ENCODE measurements around the gene SCO2. TPM values are rescaled to one million over a fixed set of nuclear protein-coding genes. Genes with fewer than 3 reads are reported as not detected.
A peak's percentile ranks its signal among the peaks of the same experiment; 100 is the strongest.

SCO2 gene
- total and polyA plus RNA-seq, 2 of the 13 experiments (the other 11 are each of a cell fraction or from before 2014, with no cell fraction given) = 0.32 to 3.7 TPM

GRCh38 chr22:50485221-50486131 is 39.9 kb downstream of the SCO2 start (continued):
- TF ChIP-seq TFDP1 (CRISPR knock-in tag; IDR thresholded peaks at IDR 0.05; ENCODE audit: borderline replicate concordance) (peak; percentile 46; the same call in 1 of the 2 replicates), ASH2L (IDR thresholded peaks at IDR 0.05; ENCODE audit: insufficient read length, low read depth, low read length) (no peak), ZBTB44 (CRISPR knock-in tag; IDR thresholded peaks at IDR 0.05) (no peak), KLF9 (CRISPR knock-in tag; IDR thresholded peaks at IDR 0.05; ENCODE audit: low read depth) (no peak), ZNF709 (CRISPR knock-in tag; IDR thresholded peaks at IDR 0.05) (no peak), ZSCAN30 (CRISPR knock-in tag; IDR thresholded peaks at IDR 0.05) (no peak), CHD2 (IDR thresholded peaks at IDR 0.05; ENCODE audit: low read depth, low read length) (no peak), HNF4G (IDR thresholded peaks at IDR 0.05; ENCODE audit: borderline replicate concordance, low read depth, low read length) (no peak), HNF4G (CRISPR knock-in tag; IDR thresholded peaks at IDR 0.05; ENCODE audit: borderline replicate concordance, low read depth) (no peak), ZNF326 (CRISPR knock-in tag; IDR thresholded peaks at IDR 0.05; ENCODE audit: borderline replicate concordance) (peak; percentile 94; the same call in 1 of the 2 replicates), ZNF207 (IDR thresholded peaks at IDR 0.05; ENCODE audit: borderline replicate concordance) (no peak), ZNF550 (CRISPR knock-in tag; IDR thresholded peaks at IDR 0.05; ENCODE audit: borderline replicate concordance) (no peak), KDM2A (CRISPR knock-in tag; IDR thresholded peaks at IDR 0.05; ENCODE audit: borderline replicate concordance, low read depth) (peak; percentile 94), ELK4 (CRISPR knock-in tag; IDR thresholded peaks at IDR 0.05; ENCODE audit: borderline replicate concordance) (no peak), HNRNPK (IDR thresholded peaks at IDR 0.05; ENCODE audit: low read depth, low read length, poor library complexity, severe bottlenecking) (no peak), EED (CRISPR knock-in tag; IDR thresholded peaks at IDR 0.05) (no peak), THAP8 (CRISPR knock-in tag; IDR thresholded peaks at IDR 0.05; ENCODE audit: borderline replicate concordance) (no peak), SRSF9 (IDR thresholded peaks at IDR 0.05; ENCODE audit: borderline replicate concordance, insufficient read depth, low read depth, low read length, poor library complexity, severe bottlenecking) (no peak), DMAP1 (CRISPR knock-in tag; IDR thresholded peaks at IDR 0.05) (peak; percentile 38; the same call in 1 of the 2 replicates), ZBED4 (CRISPR knock-in tag; IDR thresholded peaks at IDR 0.05; ENCODE audit: borderline replicate concordance) (no peak)

All from HepG2 (cell line).